GM19351 (cell line): ENCODE results near the gene OR7C1.
"Not testable (repeated sequence)": the region's sequence is repeated elsewhere in the genome, so short reads cannot be mapped to it uniquely, and the experiment has no call there.

Experiments
- ATAC-seq: cut with Tn5 transposase; IDR thresholded peaks from one replicate; pipeline ENCODE4 v1.9.1; 2021; ENCODE audit warnings: mild to moderate bottlenecking, moderate library complexity; ENCODE audit not compliant: unreplicated experiment

The OR7C1 gene

GRCh38 chr19:14768001-14768400, 67.0 kb downstream of the OR7C1 start:
- ATAC-seq = no peak

- no peak for ATAC-seq
These were observed 67.5 kb downstream of the OR7C1 start for GRCh38 chr19:14767466-14767971.

- ATAC-seq = not testable (repeated sequence)
These were observed 69.1 kb downstream of the OR7C1 start for GRCh38 chr19:14765841-14766240.

GRCh38 chr19:14765403-14765802, 69.6 kb downstream of the OR7C1 start:
- ATAC-seq = not testable (repeated sequence)

GRCh38 chr19:14764401-14764800, 70.6 kb downstream of the OR7C1 start:
- ATAC-seq = no peak

GRCh38 chr19:14763497-14764145, 71.4 kb downstream of the OR7C1 start:
- ATAC-seq = no peak

- no peak for ATAC-seq
These were observed 72.9 kb downstream of the OR7C1 start for GRCh38 chr19:14762111-14762510.

GRCh38 chr19:14761607-14762006, 73.4 kb downstream of the OR7C1 start:
- ATAC-seq = no peak

- ATAC-seq = no peak
These were observed 76.2 kb downstream of the OR7C1 start for GRCh38 chr19:14758816-14759215.

- ATAC-seq = no peak
These were observed 86.4 kb downstream of the OR7C1 start for GRCh38 chr19:14748601-14749000.
